Skeletal muscle tissue (tissue), 4 donors: ENCODE data around the gene IYD. TPM values are rescaled to one million over a fixed set of nuclear protein-coding genes. Genes with fewer than 3 reads are reported as not detected.
"Not testable (repeated sequence)": the region's sequence is repeated elsewhere in the genome, so short reads cannot be mapped to it uniquely, and the experiment has no call there.

Source experiments
- H3K27ac ChIP-seq: one replicate; pipeline ENCODE4 v1.7.0; 2013; ENCODE audit warnings: mild to moderate bottlenecking, low read depth, low read length, inconsistent platforms
- H3K27me3 ChIP-seq, 3 donors: one replicate each; pipeline ENCODE4 v1.7.0; 2013; ENCODE audit warnings: low read length in 3 of 3; ENCODE audit not compliant: control insufficient read depth in 3 of 3, insufficient read depth in 3 of 3
- H3K36me3 ChIP-seq, 3 donors: one replicate each; pipeline ENCODE4 v1.7.0; 2013; ENCODE audit warnings: low read length in 3 of 3; ENCODE audit not compliant: control insufficient read depth in 3 of 3, insufficient read depth in 3 of 3
- H3K4me1 ChIP-seq, 3 donors: one replicate each; pipeline ENCODE4 v1.7.0; 2013; ENCODE audit warnings: low read length in 3 of 3, mild to moderate bottlenecking in 3 of 3; ENCODE audit not compliant: control insufficient read depth in 3 of 3, insufficient read depth in 3 of 3
- H3K4me3 ChIP-seq, 3 donors: one replicate each; pipeline ENCODE4 v1.7.0; 2013; ENCODE audit warnings: low read length in 3 of 3
- H3K9ac ChIP-seq, 3 donors: one replicate each; pipeline ENCODE4 v1.7.0; 2013; ENCODE audit warnings: low read length in 3 of 3, mild to moderate bottlenecking in 3 of 3, moderate library complexity in 2 of 3, low read depth in 1 of 3
- H3K9me3 ChIP-seq, 3 donors: one replicate each; pipeline ENCODE4 v1.7.0; 2013; ENCODE audit warnings: low read length in 3 of 3; ENCODE audit not compliant: control insufficient read depth in 3 of 3
- total RNA-seq: library from RNA; depleted of rRNA; stranded (reverse); fragments of >200 nt; gene quantifications from one replicate; pipeline ENCODE4 v1.2.3, GENCODE V29; 2014
- donor health status: Osteomylitis.

The IYD gene
- total RNA-seq, 1 donor from 2014 or later: not detected

- Histone ChIP-seq H3K27me3 (no peaks in the 10 kb centered on the region), H3K9ac (no peak overlapping the region), H3K36me3 (no peaks in the 10 kb centered on the region), H3K4me1 (no peaks in the 10 kb centered on the region), H3K27ac (no peak overlapping the region), H3K9me3 (no peaks in the 10 kb centered on the region), H3K4me3 (no peak overlapping the region)
Observed at GRCh38 chr6:150369408-150369807, 596 bp downstream of the IYD start.

DNA sequence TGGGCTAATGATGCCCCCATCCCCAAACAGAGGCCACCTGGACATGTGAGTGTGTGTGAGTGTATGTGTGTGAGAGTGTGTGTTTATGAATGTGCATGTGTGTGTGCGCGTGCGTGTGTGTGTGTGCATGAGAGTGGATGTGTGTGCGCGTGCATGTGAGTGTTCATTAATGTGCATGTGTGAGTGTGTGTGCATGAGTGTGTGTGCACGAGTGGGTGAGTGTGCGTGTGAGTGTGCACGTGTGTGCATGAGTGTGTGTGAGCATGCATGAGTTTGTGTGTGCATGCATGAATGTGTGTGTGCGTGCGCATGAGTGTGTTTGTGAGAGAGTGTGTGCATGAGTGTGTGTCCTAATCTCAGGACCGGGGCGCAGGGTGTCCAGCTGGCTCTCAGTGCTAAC is 1.3 kb downstream of the IYD start:
- H3K27me3 ChIP-seq: no peaks in the 10 kb centered on the region
- no peak overlapping the region for H3K27ac ChIP-seq
- H3K9me3 ChIP-seq: no peaks in the 10 kb centered on the region

GRCh38 chr6:150371356-150371755 is 2.5 kb downstream of the IYD start:
- Histone ChIP-seq H3K4me1 (no peaks in the 10 kb centered on the region), H3K4me3 (no peak overlapping the region), H3K27ac (no peak overlapping the region), H3K9ac (no peak overlapping the region), H3K36me3 (no peaks in the 10 kb centered on the region), H3K27me3 (no peaks in the 10 kb centered on the region), H3K9me3 (no peaks in the 10 kb centered on the region)

More for the DNA sequence above, 1.3 kb downstream of the IYD start:
- no peaks in the 10 kb centered on the region for H3K4me1 ChIP-seq
- no peak overlapping the region for H3K4me3 ChIP-seq
- H3K36me3 ChIP-seq: no peaks in the 10 kb centered on the region
- no peak overlapping the region for H3K9ac ChIP-seq

DNA sequence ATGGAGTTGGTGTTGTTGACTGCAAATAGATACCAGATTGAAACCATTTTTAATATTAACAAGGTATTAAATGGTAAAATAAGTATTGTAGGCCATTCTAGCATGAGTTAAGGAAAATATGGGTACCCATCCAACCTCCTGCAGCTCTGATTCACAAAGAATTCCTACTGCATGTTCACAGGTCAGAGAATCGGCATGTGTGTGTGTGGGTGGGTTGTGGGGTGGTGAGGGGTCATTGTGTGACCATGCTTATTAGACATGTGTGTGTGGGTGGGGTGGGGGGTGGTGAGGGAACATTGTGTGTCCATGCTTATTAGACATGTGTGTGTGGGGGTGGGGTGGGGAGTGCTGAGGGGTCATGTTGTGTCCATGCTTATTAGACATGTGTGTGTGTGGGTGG is 3.2 kb downstream of the IYD start:
- H3K9me3 ChIP-seq: no peaks in the 10 kb centered on the region
- no peak overlapping the region for H3K4me3 ChIP-seq
- H3K4me1 ChIP-seq: no peaks in the 10 kb centered on the region
- no peaks in the 10 kb centered on the region for H3K27me3 ChIP-seq
- H3K27ac ChIP-seq: no peak overlapping the region
- no peak overlapping the region for H3K9ac ChIP-seq
- H3K36me3 ChIP-seq: no peaks in the 10 kb centered on the region

DNA sequence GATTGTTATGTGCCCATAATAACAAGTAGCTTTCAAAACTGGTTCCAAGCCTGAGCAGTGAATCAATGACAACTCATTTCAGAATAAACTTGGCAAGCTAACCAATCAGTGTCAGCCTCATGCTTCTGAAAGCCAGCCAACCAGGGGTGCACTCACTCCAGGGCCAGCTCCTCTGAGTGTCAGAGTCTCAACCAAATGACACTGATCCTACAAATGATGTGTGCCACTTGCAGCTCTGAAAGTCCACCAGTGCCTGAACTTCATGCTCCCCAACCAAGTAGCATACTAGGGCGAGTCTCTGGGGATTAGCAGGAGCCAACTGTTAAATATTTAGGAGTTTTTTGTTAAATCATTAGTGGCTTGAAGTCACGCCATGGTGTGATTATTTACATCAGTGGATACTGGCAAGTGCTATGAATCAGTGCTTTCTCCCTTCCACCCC is 4.5 kb downstream of the IYD start:
- Histone ChIP-seq H3K36me3 (no peaks in the 10 kb centered on the region), H3K9ac (no peak overlapping the region), H3K27ac (no peak overlapping the region), H3K4me1 (peaks cover 0 to 4% (median 0%) of the 10 kb centered on the region in 3 donors), H3K27me3 (no peaks in the 10 kb centered on the region), H3K4me3 (no peak overlapping the region), H3K9me3 (no peaks in the 10 kb centered on the region)

GRCh38 chr6:150374346-150374745 is 5.5 kb downstream of the IYD start:
- not testable (repeated sequence) for H3K4me1 ChIP-seq, H3K27ac ChIP-seq, H3K4me3 ChIP-seq, H3K9ac ChIP-seq, H3K9me3 ChIP-seq, H3K27me3 ChIP-seq, H3K36me3 ChIP-seq

GRCh38 chr6:150377211-150377781 is 8.5 kb downstream of the IYD start:
- Histone ChIP-seq H3K27ac (no peak overlapping the region), H3K4me1 (peaks cover 0 to 4% (median 0%) of the 10 kb centered on the region in 3 donors), H3K9me3 (no peaks in the 10 kb centered on the region), H3K9ac (no peak overlapping the region), H3K4me3 (no peak overlapping the region), H3K36me3 (no peaks in the 10 kb centered on the region), H3K27me3 (no peaks in the 10 kb centered on the region)

- H3K27me3 ChIP-seq: no peaks in the 10 kb centered on the region
- H3K9ac ChIP-seq: no peak overlapping the region
- H3K4me1 ChIP-seq: peaks cover 0 to 4% (median 0%) of the 10 kb centered on the region in 3 donors
- H3K27ac ChIP-seq: no peak overlapping the region
- no peaks in the 10 kb centered on the region for H3K9me3 ChIP-seq
- no peak overlapping the region for H3K4me3 ChIP-seq
- H3K36me3 ChIP-seq: no peaks in the 10 kb centered on the region
Observed at GRCh38 chr6:150380256-150380655, 11.4 kb downstream of the IYD start.

- no peaks in the 10 kb centered on the region for H3K27me3 ChIP-seq
- no peak overlapping the region for H3K27ac ChIP-seq
- peaks cover 0 to 3% (median 0%) of the 10 kb centered on the region in 3 donors for H3K4me1 ChIP-seq
- H3K9me3 ChIP-seq: no peaks in the 10 kb centered on the region
- H3K9ac ChIP-seq: no peak overlapping the region
- no peaks in the 10 kb centered on the region for H3K36me3 ChIP-seq
- H3K4me3 ChIP-seq: no peak overlapping the region
Observed at GRCh38 chr6:150382171-150382570, 13.4 kb downstream of the IYD start.

DNA sequence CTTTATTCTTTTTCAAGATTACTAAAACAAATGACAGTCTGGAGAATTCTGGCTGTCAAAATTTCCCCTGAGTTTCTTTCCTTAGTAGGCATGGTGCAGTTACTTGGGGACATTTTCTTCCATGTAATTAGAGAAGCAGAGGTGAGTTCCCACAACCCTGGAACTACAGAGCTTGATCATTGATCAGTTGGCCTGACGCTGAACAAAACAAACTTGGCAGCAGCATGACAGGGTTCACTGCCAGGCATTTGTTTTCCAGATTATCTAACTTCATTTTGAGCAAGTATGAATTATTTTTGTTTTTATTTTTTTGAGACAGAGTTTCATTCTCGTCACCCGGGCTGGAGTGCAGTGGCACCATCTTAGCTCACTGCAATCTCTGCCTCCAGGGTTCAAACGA is 22.6 kb downstream of the IYD start:
- Histone ChIP-seq H3K4me1 (no peaks in the 10 kb centered on the region), H3K27ac (no peak overlapping the region), H3K27me3 (peaks cover 0 to 2% (median 0%) of the 10 kb centered on the region in 3 donors), H3K36me3 (no peaks in the 10 kb centered on the region), H3K9ac (no peak overlapping the region), H3K4me3 (no peak overlapping the region), H3K9me3 (no peaks in the 10 kb centered on the region)
